H1 (cell line): ENCODE results near the gene SLC38A10. TPM values are rescaled to one million over a fixed set of nuclear protein-coding genes. Genes with fewer than 3 reads are reported as not detected.

ENCODE experiments used
- CTCF ChIA-PET: fragments of 300-600 bp; sonication (Branson Sonifier 250); formaldehyde crosslinking; loops from one replicate; lab custom pipeline; 2021; ENCODE audit not compliant: partially characterized antibody; lab: Charles Lee
- POLR2A ChIA-PET: fragments of 300-600 bp; sonication (Branson Sonifier 250); formaldehyde crosslinking; loops from one replicate; lab custom pipeline; 2021; ENCODE audit warnings: inconsistent platforms; ENCODE audit not compliant: partially characterized antibody; lab: Charles Lee
- DNase-seq, 2 experiments: peaks; one replicate each; pipeline versions ENCODE4 v3.0.0 to v3.0.0-alpha.2; 2010 to 2022; ENCODE audit warnings: low spot score in 2 of 2, low read depth in 1 of 2, mixed read lengths in 1 of 2
- FAIRE-seq: peaks from 2 replicates; lab custom pipeline; 2011; peaks lifted over from hg19 to GRCh38; lab: Jason Lieb, UNC
- H2AFZ ChIP-seq: 2 replicates; pipeline ENCODE4 v1.8.1; 2012; ENCODE audit warnings: low read length, inconsistent platforms
- H2AK5ac ChIP-seq: 2 replicates; pipeline ENCODE4 v1.6.1; 2013; ENCODE audit warnings: low read depth, low read length
- H2BK120ac ChIP-seq: replicated peaks from 2 replicates; pipeline ENCODE3; 2013; ENCODE audit warnings: low read depth, low read length, inconsistent platforms
- H2BK12ac ChIP-seq: 2 replicates; pipeline ENCODE4 v1.6.1; 2013; ENCODE audit warnings: low read depth, low read length
- H2BK15ac ChIP-seq: 2 replicates; pipeline ENCODE4 v1.6.1; 2013; ENCODE audit warnings: low read length
- H2BK20ac ChIP-seq: 2 replicates; pipeline ENCODE4 v1.6.1; 2013; ENCODE audit warnings: low read length
- H2BK5ac ChIP-seq: 2 replicates; pipeline ENCODE4 v1.6.1; 2013; ENCODE audit warnings: low read depth, low read length
- H3K14ac ChIP-seq: 2 replicates; pipeline ENCODE4 v1.6.1; 2013; ENCODE audit warnings: inconsistent platforms; ENCODE audit not compliant: insufficient read length
- H3K18ac ChIP-seq: 2 replicates; pipeline ENCODE4 v1.6.1; 2013; ENCODE audit warnings: low read length; ENCODE audit errors: extremely low read depth
- H3K23ac ChIP-seq: 2 replicates; pipeline ENCODE4 v1.6.1; 2013; ENCODE audit warnings: inconsistent platforms; ENCODE audit not compliant: insufficient read length
- H3K23me2 ChIP-seq: 2 replicates; pipeline ENCODE4 v1.6.1; 2013; ENCODE audit warnings: low read depth, low read length
- H3K27ac ChIP-seq: 2 replicates; pipeline ENCODE4 v1.6.1; 2011; ENCODE audit warnings: low read depth, low read length, inconsistent platforms
- H3K27me3 ChIP-seq, 4 experiments: replicated peaks in 1 of 4; 1 replicate in 1 of 4; 2 replicates in 3 of 4; pipeline versions ENCODE4 v1.6.1 to v1.8.1; 2011 to 2013; ENCODE audit warnings: low read length in 3 of 4, mild to moderate bottlenecking in 3 of 4, inconsistent platforms in 2 of 4, mixed read lengths in 2 of 4, moderate library complexity in 1 of 4; ENCODE audit not compliant: control insufficient read depth in 3 of 4, insufficient read depth in 3 of 4; ENCODE audit errors: extremely low read depth in 1 of 4
- H3K36me3 ChIP-seq, 4 experiments: 2 replicates each; pipeline versions ENCODE4 v1.6.1 to v1.8.1; 2011 to 2013; ENCODE audit warnings: mild to moderate bottlenecking in 4 of 4, low read length in 3 of 4, moderate library complexity in 2 of 4, control low read depth in 1 of 4, inconsistent platforms in 1 of 4; ENCODE audit not compliant: insufficient read depth in 4 of 4, control insufficient read depth in 2 of 4
- H3K4ac ChIP-seq: replicated peaks from 2 replicates; pipeline ENCODE3; 2013; ENCODE audit warnings: low read length, low read depth, mixed read lengths, inconsistent platforms; ENCODE audit not compliant: insufficient read length
- H3K4me1 ChIP-seq, 4 experiments: replicated peaks in 1 of 4; 1 replicate in 1 of 4; 2 replicates in 3 of 4; pipeline versions ENCODE4 v1.6.1 to v1.8.1; 2011 to 2013; ENCODE audit warnings: low read length in 3 of 4, inconsistent platforms in 2 of 4, mixed read lengths in 1 of 4; ENCODE audit not compliant: insufficient read depth in 4 of 4, control insufficient read depth in 3 of 4
- H3K4me2 ChIP-seq, 2 experiments: 2 replicates each; pipeline versions ENCODE4 v1.6.1 to v1.8.1; 2011 to 2013; ENCODE audit warnings: low read depth in 2 of 2, low read length in 2 of 2, control low read depth in 1 of 2, inconsistent platforms in 1 of 2, mild to moderate bottlenecking in 1 of 2; ENCODE audit not compliant: insufficient read depth in 1 of 2
- H3K4me3 ChIP-seq, 4 experiments: fragments of 200-600, 300-600 bp in 1 of 4; sonication (generic), shearing (Covaris generic), sonication (Bioruptor Twin) in 1 of 4; 2 replicates each; pipeline versions ENCODE4 v1.5.1 to v1.8.1; 2011 to 2016; ENCODE audit warnings: low read length in 4 of 4, low read depth in 3 of 4, control low read depth in 2 of 4, inconsistent platforms in 2 of 4, mild to moderate bottlenecking in 2 of 4, mixed read lengths in 1 of 4, moderate library complexity in 1 of 4; ENCODE audit not compliant: insufficient read depth in 2 of 4; ENCODE audit errors: extremely low read depth in 1 of 4
- H3K56ac ChIP-seq: replicated peaks from 2 replicates; pipeline ENCODE3; 2013; ENCODE audit warnings: low read depth, mild to moderate bottlenecking, mixed read lengths, low read length, inconsistent platforms; ENCODE audit not compliant: insufficient read length
- H3K79me1 ChIP-seq: 2 replicates; pipeline ENCODE4 v1.6.1; 2013; ENCODE audit warnings: low read depth, low read length, control low read depth
- H3K79me2 ChIP-seq, 2 experiments: 2 replicates each; pipeline versions ENCODE4 v1.6.1 to v1.8.1; 2012 to 2013; ENCODE audit warnings: low read length in 2 of 2, mild to moderate bottlenecking in 2 of 2, inconsistent platforms in 1 of 2; ENCODE audit not compliant: insufficient read depth in 2 of 2, control insufficient read depth in 1 of 2
- H3K9ac ChIP-seq, 4 experiments: replicated peaks in 1 of 4; 1 replicate in 1 of 4; 2 replicates in 3 of 4; pipeline versions ENCODE4 v1.6.1 to v1.8.1; 2011 to 2013; ENCODE audit warnings: low read depth in 3 of 4, low read length in 3 of 4, control low read depth in 2 of 4, mild to moderate bottlenecking in 2 of 4, moderate library complexity in 2 of 4, inconsistent platforms in 1 of 4; ENCODE audit errors: extremely low read depth in 1 of 4
- H3K9me3 ChIP-seq, 2 experiments: 2 replicates each; pipeline versions ENCODE4 v1.6.1 to v1.8.1; 2012 to 2013; ENCODE audit warnings: mild to moderate bottlenecking in 2 of 2, moderate library complexity in 2 of 2, control low read depth in 1 of 2, inconsistent platforms in 1 of 2, low read depth in 1 of 2, low read length in 1 of 2, mixed read lengths in 1 of 2; ENCODE audit not compliant: insufficient read depth in 2 of 2
- H4K20me1 ChIP-seq, 2 experiments: replicated peaks in 1 of 2; 2 replicates each; pipeline versions ENCODE3 to v1.8.1; 2011 to 2013; ENCODE audit warnings: inconsistent platforms in 2 of 2, low read length in 2 of 2, mild to moderate bottlenecking in 1 of 2; ENCODE audit not compliant: insufficient read depth in 2 of 2, control insufficient read depth in 1 of 2
- H4K5ac ChIP-seq: 2 replicates; pipeline ENCODE4 v1.6.1; 2013; ENCODE audit warnings: low read length, low read depth, mixed read lengths, inconsistent platforms; ENCODE audit not compliant: insufficient read length
- H4K8ac ChIP-seq: 2 replicates; pipeline ENCODE4 v1.8.0; 2013; ENCODE audit warnings: mild to moderate bottlenecking, moderate library complexity, low read length, inconsistent platforms; ENCODE audit not compliant: insufficient read depth; ENCODE audit errors: extremely low read depth
- H4K91ac ChIP-seq: replicated peaks from 2 replicates; pipeline ENCODE3; 2013; ENCODE audit warnings: low read length, mixed read lengths, inconsistent platforms; ENCODE audit not compliant: insufficient read length
- BCL11A ChIP-seq, 2 experiments: IDR thresholded peaks; one replicate each; pipeline ENCODE4 v1.6.1; 2011; ENCODE audit warnings: low read depth in 2 of 2, low read length in 2 of 2, mild to moderate bottlenecking in 2 of 2
- CBX5 ChIP-seq: fragments of 300-800, 300-1000 bp; sonication (generic); IDR thresholded peaks from 2 replicates; pipeline ENCODE4 v1.7.1; 2016; ENCODE audit warnings: antibody characterized with exemption, low read length, low read depth
- CHD1 ChIP-seq: IDR thresholded peaks from 2 replicates; pipeline ENCODE4 v1.6.1; 2012; ENCODE audit warnings: low read depth, low read length, improper control_type of control experiment
- EZH2 ChIP-seq: fragments of 200-600 bp; sonication (generic); IDR thresholded peaks from 2 replicates; pipeline ENCODE4 v1.7.1; 2012; ENCODE audit warnings: low read depth, mild to moderate bottlenecking, moderate library complexity, low read length, inconsistent platforms; ENCODE audit not compliant: severe bottlenecking
- HDAC2 ChIP-seq, 2 experiments: fragments of 300-600 bp in 1 of 2; sonication (generic) in 1 of 2; IDR thresholded peaks; 2 replicates each; pipeline ENCODE4 v1.6.1; 2011 to 2012; ENCODE audit warnings: low read depth in 2 of 2, low read length in 2 of 2, mild to moderate bottlenecking in 2 of 2, moderate library complexity in 2 of 2, borderline replicate concordance in 1 of 2, inconsistent platforms in 1 of 2
- PHF8 ChIP-seq: fragments of 200-600 bp; sonication (generic); conservative IDR thresholded peaks from 2 replicates; pipeline ENCODE4 v1.7.1; 2012; ENCODE audit warnings: low read depth, mild to moderate bottlenecking, inconsistent platforms, low read length, moderate library complexity
- POLR2A ChIP-seq, 2 experiments: IDR thresholded peaks; 1 replicate in 1 of 2; 2 replicates in 1 of 2; pipeline ENCODE4 v1.6.1; 2011; ENCODE audit warnings: low read depth in 2 of 2, low read length in 2 of 2, mild to moderate bottlenecking in 2 of 2; ENCODE audit errors: control extremely low read depth in 1 of 2
- RFX5 ChIP-seq: IDR thresholded peaks from 2 replicates; pipeline ENCODE4 v1.6.1; 2011; ENCODE audit warnings: low read depth, low read length, improper control_type of control experiment, borderline replicate concordance
- SP4 ChIP-seq: IDR thresholded peaks from 2 replicates; pipeline ENCODE4 v1.6.1; 2012; ENCODE audit warnings: low read length, inconsistent platforms
- ZNF274 ChIP-seq: IDR thresholded peaks from 2 replicates; pipeline ENCODE4 v1.7.0; 2012; ENCODE audit warnings: low read length, borderline replicate concordance; ENCODE audit errors: extremely low read depth
- WGBS, 2 experiments: shearing (Covaris generic) in 1 of 2; methylation state at CpG; one replicate each; pipeline versions ENCODE4 v1.1.6 to v1.1.7; 2013 to 2015; ENCODE audit warnings: low lambda C conversion rate in 2 of 2, mixed read lengths in 2 of 2, inconsistent platforms in 1 of 2, low coverage in 1 of 2, missing lambda C conversion rate in 1 of 2; ENCODE audit not compliant: insufficient replicate concordance in 2 of 2, insufficient coverage in 1 of 2, insufficient read length in 1 of 2; ENCODE audit errors: extremely low coverage in 1 of 2, missing lambda C conversion rate in 1 of 2; 5-methylcytosine and 5-hydroxymethylcytosine counted together
- polyA plus RNA-seq, 7 experiments: library from polyadenylated mRNA; depleted of rRNA in 3 of 7; stranded (reverse) in 5 of 7; unstranded in 2 of 7; fragments of >200 nt in 5 of 7; fragments of 200-250 nt in 2 of 7; gene quantifications; 1 replicate in 5 of 7; 2 replicates in 1 of 7; 4 replicates in 1 of 7; pipeline versions ENCODE4 v1.2.1 to v1.2.3, GENCODE V29; 2011 to 2013; ENCODE audit warnings: missing spikeins in 2 of 7, mixed read lengths in 2 of 7
- total RNA-seq: library from RNA; stranded (reverse); fragmentation: NEBNext Ultra II Directional; extraction: Animal tissue kit (Norgen Biotek cat#: 25700); gene quantifications from 2 replicates; pipeline ENCODE4 v1.2.1, GENCODE V29; 2021

The SLC38A10 gene
- total and polyA plus RNA-seq, 2 of the 8 experiments (the other 6 are each of a cell fraction or from before 2014, with no cell fraction given), result 26.4 to 41.0 TPM

GRCh38 chr17:81222906-81223761, 72.0 kb downstream of the SLC38A10 start, which contains the start of gene CEP131:
TSS of gene CEP131 (minus strand) at chr17:81222965. CDS start at chr17:81220056, 2,909 bp downstream.
- Histone ChIP-seq H3K27ac (0 out of 2 replicates have a peak within 1 kb of the TSS, but pooled peaks have one; percentile 70), H3K79me1 (peaks cover 14% of the 10 kb centered on the region), H2AFZ (peak within 1 kb of the TSS; percentile 24; the same call in 1 of the 2 replicates), H3K23me2 (peaks cover 12% of the 10 kb centered on the region; the same call in 1 of the 2 replicates), H3K79me2 (peaks cover 0 to 15% of the 10 kb centered on the region in 2 experiments; a peak in 1 of 4 replicates), H2BK120ac (no peak within 1 kb of the TSS), H3K36me3 (peaks cover 0 to 5% (median 0%) of the 10 kb centered on the region in 4 experiments; a peak in 1 of 8 replicates), H4K20me1 (peaks cover 4 to 10% of the 10 kb centered on the region in 2 experiments), H2BK5ac (peak within 1 kb of the TSS; percentile 90; the same call in 1 of the 2 replicates), H3K18ac (peak within 1 kb of the TSS; percentile 98), H3K4me1 (peaks cover 0 to 12% (median 9%) of the 10 kb centered on the region in 4 experiments; a peak in 5 of 7 replicates), H4K8ac (peak within 1 kb of the TSS; percentile 94; the same call in 1 of the 2 replicates), H3K56ac (no peak within 1 kb of the TSS), H4K91ac (peak within 1 kb of the TSS; percentile 95), H3K4me2 (peak within 1 kb of the TSS; percentile 87 to 90), H3K23ac (no peak within 1 kb of the TSS), H2AK5ac (no peak within 1 kb of the TSS), H2BK20ac (no peak within 1 kb of the TSS), H3K4me3 (peak within 1 kb of the TSS; percentile 74 to 98 (median 76)), H4K5ac (peak within 1 kb of the TSS; percentile 94), H3K9me3 (no peaks in the 10 kb centered on the region), H2BK12ac (peak within 1 kb of the TSS; percentile 96; the same call in 1 of the 2 replicates), H3K4ac (peak within 1 kb of the TSS; percentile 53), H3K27me3 (peaks cover 0 to 2% (median 0%) of the 10 kb centered on the region in 4 experiments; a peak in 2 of 7 replicates), H2BK15ac (0 out of 2 replicates have a peak within 1 kb of the TSS, but pooled peaks have one; percentile 97), H3K9ac (peak within 1 kb of the TSS in 3 of 4 experiments; percentile 60 to 77 (median 74); a peak in 6 of 7 replicates), H3K14ac (no peak within 1 kb of the TSS)
- FAIRE-seq (no peak), DNase-seq (peak; percentile 95 to 100)
- ChIA-PET CTCF (interaction anchor here (0.5 to 1.2 kb wide), 3 partner anchors 22 to 1332 kb away, joined by 3 to 5 read pairs (median 3); no protein-coding TSS in a partner anchor), POLR2A (interaction anchor here (0.7 to 1.2 kb wide), 7 partner anchors 14 to 81 kb away, joined by 3 to 6 read pairs (median 3); partner anchors contain the start of genes NDUFAF8 and TEPSIN)
- WGBS, 2 experiments, result 3% methylated on average over 25 of the region's 79 CpGs; no CpG with 5 or more reads in 1 of the 2 experiments
- TF ChIP-seq EZH2, result no peak
- peak; percentile 76 for TF ChIP-seq PHF8
- TF ChIP-seq SP4, result peak; percentile 40
- no peak for TF ChIP-seq BCL11A (IDR thresholded peaks at IDR 0.05; ENCODE audit: low read depth in 2 of 2, low read length in 2 of 2)
- no peak for TF ChIP-seq RFX5
- TF ChIP-seq CHD1, result no peak
- TF ChIP-seq POLR2A (IDR thresholded peaks at IDR 0.05; ENCODE audit: control extremely low read depth in 1 of 2, low read depth in 2 of 2, low read length in 2 of 2), result peak in 1 of 2 experiments; percentile 90; a peak in 2 of 3 replicates
- no peak for TF ChIP-seq CBX5
- TF ChIP-seq HDAC2 (IDR thresholded peaks at IDR 0.05; ENCODE audit: borderline replicate concordance in 1 of 2, low read depth in 2 of 2, low read length in 2 of 2), result peak in 1 of 2 experiments; percentile 66; a peak in 1 of 4 replicates
- TF ChIP-seq ZNF274, result no peak
